Measurements from ENCODE around the gene SLC12A3. TPM values are rescaled to one million over a fixed set of nuclear protein-coding genes. Genes with fewer than 3 reads are reported as not detected.

Gene SLC12A3
- total and polyA plus RNA-seq, 2 experiments from 2014 or later = not detected

GRCh38 chr16:56851671-56852400, 13.2 kb upstream of the SLC12A3 start:
- Histone ChIP-seq H2AFZ (no peak overlapping the region), H3K4me3 (no peak overlapping the region), H3K27ac (no peak overlapping the region), H3K9me2 (replicated peaks; ENCODE audit: insufficient read depth) (no peaks in the 10 kb centered on the region), H3K27me3 (no peaks in the 10 kb centered on the region), H3K9me3 (ENCODE audit: low read depth) (no peaks in the 10 kb centered on the region), H3K4me1 (ENCODE audit: insufficient read depth) (peaks cover 17% of the 10 kb centered on the region), H3K4me2 (no peak overlapping the region), H3K36me3 (replicated peaks; ENCODE audit: insufficient read depth, low read depth) (no peaks in the 10 kb centered on the region), H3K79me2 (no peaks in the 10 kb centered on the region), H4K20me1 (ENCODE audit: insufficient read depth, poor library complexity, severe bottlenecking) (no peaks in the 10 kb centered on the region)
- TF ChIP-seq EZH2 (IDR thresholded peaks at IDR 0.05; ENCODE audit: borderline replicate concordance) (no peak), CTCF (IDR thresholded peaks at IDR 0.05; ENCODE audit: poor library complexity) (peak; percentile 43)
- no peak for DNase-seq (ENCODE audit: low spot score)
- 60% methylated on average over 8 of the region's 8 CpGs for WGBS (ENCODE audit: low lambda C conversion rate, missing lambda C conversion rate)

GRCh38 chr16:56852401-56852730, 12.6 kb upstream of the SLC12A3 start:
- Histone ChIP-seq H3K4me3 (no peak overlapping the region), H3K4me1 (ENCODE audit: insufficient read depth) (peaks cover 17% of the 10 kb centered on the region), H3K4me2 (no peak overlapping the region), H3K27me3 (no peaks in the 10 kb centered on the region), H3K9me3 (ENCODE audit: low read depth) (no peaks in the 10 kb centered on the region), H3K36me3 (replicated peaks; ENCODE audit: insufficient read depth, low read depth) (no peaks in the 10 kb centered on the region), H2AFZ (no peak overlapping the region), H3K27ac (no peak overlapping the region), H4K20me1 (ENCODE audit: insufficient read depth, poor library complexity, severe bottlenecking) (no peaks in the 10 kb centered on the region), H3K79me2 (no peaks in the 10 kb centered on the region), H3K9me2 (replicated peaks; ENCODE audit: insufficient read depth) (no peaks in the 10 kb centered on the region)
- no peak for TF ChIP-seq EZH2 (IDR thresholded peaks at IDR 0.05; ENCODE audit: borderline replicate concordance)
- no peak for TF ChIP-seq CTCF (IDR thresholded peaks at IDR 0.05; ENCODE audit: poor library complexity)
- no peak for TF ChIP-seq EZH2phosphoT487 (IDR thresholded peaks at IDR 0.05; ENCODE audit: low read depth, severe bottlenecking, unreplicated experiment)
- no peak for DNase-seq (ENCODE audit: low spot score)
- 81% methylated on average over 3 of the region's 3 CpGs for WGBS (ENCODE audit: low lambda C conversion rate, missing lambda C conversion rate)

- no peaks in the 10 kb centered on the region for H3K9me2 ChIP-seq (replicated peaks; ENCODE audit: insufficient read depth)
- TF ChIP-seq CTCF (IDR thresholded peaks at IDR 0.05; ENCODE audit: poor library complexity) (no peak), EZH2 (IDR thresholded peaks at IDR 0.05; ENCODE audit: borderline replicate concordance) (no peak), EZH2phosphoT487 (IDR thresholded peaks at IDR 0.05; ENCODE audit: low read depth, severe bottlenecking, unreplicated experiment) (no peak)
- 97% methylated on average over 11 of the region's 11 CpGs for WGBS (ENCODE audit: low lambda C conversion rate, missing lambda C conversion rate)
These were observed 12.0 kb upstream of the SLC12A3 start for GRCh38 chr16:56852968-56853367.

More at GRCh38 chr16:56852968-56853367, 12.0 kb upstream of the SLC12A3 start:
- Histone ChIP-seq H3K4me1 (ENCODE audit: insufficient read depth) (peaks cover 17% of the 10 kb centered on the region), H3K79me2 (no peaks in the 10 kb centered on the region), H3K27me3 (no peaks in the 10 kb centered on the region), H3K4me2 (no peak overlapping the region), H3K9me3 (ENCODE audit: low read depth) (no peaks in the 10 kb centered on the region), H3K27ac (no peak overlapping the region), H4K20me1 (ENCODE audit: insufficient read depth, poor library complexity, severe bottlenecking) (no peaks in the 10 kb centered on the region), H3K4me3 (no peak overlapping the region), H3K36me3 (replicated peaks; ENCODE audit: insufficient read depth, low read depth) (no peaks in the 10 kb centered on the region), H2AFZ (no peak overlapping the region)
- no peak for DNase-seq (ENCODE audit: low spot score)

All from hepatocyte (in vitro differentiated cells).